Ascending aorta (tissue), 2 donors: ENCODE measurements around the gene RAB29. TPM values are rescaled to one million over a fixed set of nuclear protein-coding genes. Genes with fewer than 3 reads are reported as not detected.

Experiments used
- DNase-seq, 2 donors: peaks; one replicate each; pipeline ENCODE4 v3.0.0-alpha.2; 2019; ENCODE audit warnings: low spot score in 2 of 2
- H3K27ac ChIP-seq, 2 donors: fragments of 200-600 bp; sonication (generic); one replicate each; pipeline ENCODE4 v1.5.1; 2016 to 2017; ENCODE audit warnings: mild to moderate bottlenecking in 1 of 2
- H3K27me3 ChIP-seq: fragments of 200-600 bp; sonication (generic); one replicate; pipeline ENCODE4 v1.5.1; 2017
- H3K36me3 ChIP-seq, 2 donors: fragments of 200-600 bp; sonication (generic); one replicate each; pipeline ENCODE4 v1.5.1; 2016
- H3K4me1 ChIP-seq, 2 donors: fragments of 200-600 bp; sonication (generic); one replicate each; pipeline ENCODE4 v1.5.1; 2016 to 2017; ENCODE audit warnings: mild to moderate bottlenecking in 1 of 2
- H3K4me3 ChIP-seq, 2 donors: fragments of 200-600 bp; sonication (generic); one replicate each; pipeline ENCODE4 v1.5.1; 2016 to 2017; ENCODE audit warnings: mild to moderate bottlenecking in 1 of 2
- H3K9me3 ChIP-seq, 2 donors: fragments of 200-600 bp; sonication (generic); one replicate each; pipeline ENCODE4 v1.5.1; 2016
- intact Hi-C: fragments of 100-400 bp; cut with DNase I; formaldehyde crosslinking; loops from one replicate; pipeline ENCODE4 v1.15.1; 2023
- total RNA-seq: library from RNA; depleted of rRNA; stranded (reverse); fragments of >200 nt; gene quantifications from one replicate; pipeline ENCODE4 v1.1.0, GENCODE V29; 2016
- TF ChIP-seq, protein P1 (sequence below), 3 experiments: fragments of 200-600 bp in 2 of 3; fragments of 450-650 bp in 1 of 3; sonication (generic) in 2 of 3; IDR thresholded peaks; one replicate each; pipeline ENCODE4 v1.5.1; 2016 to 2019; ENCODE audit warnings: antibody characterized with exemption in 3 of 3, mild to moderate bottlenecking in 1 of 3, moderate library complexity in 1 of 3

Gene RAB29
- total RNA-seq, 1 donor from 2014 or later, result 18.0 TPM

DNA sequence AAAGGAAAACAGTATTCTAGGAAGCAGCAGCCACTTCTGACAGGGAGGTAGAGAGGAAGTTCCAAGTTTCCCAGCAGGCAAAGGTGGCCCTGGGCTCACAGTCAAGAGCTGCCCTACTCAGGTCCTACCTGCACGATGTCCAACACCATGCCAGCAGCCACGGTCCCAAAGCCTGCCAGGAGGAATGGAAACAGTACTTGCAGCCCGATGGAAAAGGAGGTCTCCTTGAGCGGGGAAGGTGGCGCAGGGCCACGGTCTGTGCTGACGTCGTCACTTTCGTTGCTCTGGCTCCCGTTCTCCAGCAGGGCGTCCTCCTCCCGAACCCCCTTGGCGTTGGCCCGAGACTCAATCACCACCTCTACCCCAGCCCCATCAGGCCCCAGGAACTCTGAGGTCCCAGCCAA, 34.7 kb upstream of the RAB29 start:
- Histone ChIP-seq H3K27me3 (no peaks in the 10 kb centered on the region), H3K9me3 (no peaks in the 10 kb centered on the region), H3K4me3 (peak overlapping the region; percentile 94), H3K4me1 (peaks cover 11 to 54% of the 10 kb centered on the region in 2 donors), H3K27ac (peak overlapping the region in 1 of 2 donors; percentile 38), H3K36me3 (peaks cover 0 to 6% of the 10 kb centered on the region in 2 donors)
- TF ChIP-seq, protein P1, sequence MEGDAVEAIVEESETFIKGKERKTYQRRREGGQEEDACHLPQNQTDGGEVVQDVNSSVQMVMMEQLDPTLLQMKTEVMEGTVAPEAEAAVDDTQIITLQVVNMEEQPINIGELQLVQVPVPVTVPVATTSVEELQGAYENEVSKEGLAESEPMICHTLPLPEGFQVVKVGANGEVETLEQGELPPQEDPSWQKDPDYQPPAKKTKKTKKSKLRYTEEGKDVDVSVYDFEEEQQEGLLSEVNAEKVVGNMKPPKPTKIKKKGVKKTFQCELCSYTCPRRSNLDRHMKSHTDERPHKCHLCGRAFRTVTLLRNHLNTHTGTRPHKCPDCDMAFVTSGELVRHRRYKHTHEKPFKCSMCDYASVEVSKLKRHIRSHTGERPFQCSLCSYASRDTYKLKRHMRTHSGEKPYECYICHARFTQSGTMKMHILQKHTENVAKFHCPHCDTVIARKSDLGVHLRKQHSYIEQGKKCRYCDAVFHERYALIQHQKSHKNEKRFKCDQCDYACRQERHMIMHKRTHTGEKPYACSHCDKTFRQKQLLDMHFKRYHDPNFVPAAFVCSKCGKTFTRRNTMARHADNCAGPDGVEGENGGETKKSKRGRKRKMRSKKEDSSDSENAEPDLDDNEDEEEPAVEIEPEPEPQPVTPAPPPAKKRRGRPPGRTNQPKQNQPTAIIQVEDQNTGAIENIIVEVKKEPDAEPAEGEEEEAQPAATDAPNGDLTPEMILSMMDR (IDR thresholded peaks at IDR 0.05), result no peak
- intact Hi-C loops, result loop anchor here (5.0 kb wide), 2 partner anchors 167 to 297 kb away; no protein-coding TSS in a partner anchor
- DNase-seq, result no peak

DNA sequence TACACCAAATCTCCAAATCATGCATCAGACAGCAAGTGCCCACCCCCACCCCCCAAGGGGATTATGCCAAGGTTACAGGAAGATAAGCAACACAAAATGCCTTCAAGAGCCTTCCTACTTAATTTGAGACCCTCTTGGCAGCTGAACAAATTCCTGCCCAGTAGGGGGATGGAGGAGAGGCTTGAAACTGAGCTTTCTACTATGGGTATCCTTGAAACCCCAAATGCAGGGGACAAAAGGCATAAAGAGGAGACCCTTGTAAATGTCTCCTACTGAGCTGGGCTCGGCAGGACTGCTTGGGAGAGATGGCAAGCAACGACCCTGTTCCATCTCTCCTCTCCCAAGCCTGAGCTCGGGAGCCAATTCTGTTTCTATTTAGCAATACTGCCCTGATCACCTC, 34.2 kb upstream of the RAB29 start:
- peaks cover 12 to 59% of the 10 kb centered on the region in 2 donors for H3K4me1 ChIP-seq
- no peaks in the 10 kb centered on the region for H3K27me3 ChIP-seq
- TF ChIP-seq, protein P1 (IDR thresholded peaks at IDR 0.05), result no peak
- DNase-seq, result no peak
- peaks cover 0 to 6% of the 10 kb centered on the region in 2 donors for H3K36me3 ChIP-seq
- intact Hi-C loops, result no loop called here
- H3K4me3 ChIP-seq, result peak overlapping the region; percentile 94
- no peaks in the 10 kb centered on the region for H3K9me3 ChIP-seq
- no peak overlapping the region for H3K27ac ChIP-seq

DNA sequence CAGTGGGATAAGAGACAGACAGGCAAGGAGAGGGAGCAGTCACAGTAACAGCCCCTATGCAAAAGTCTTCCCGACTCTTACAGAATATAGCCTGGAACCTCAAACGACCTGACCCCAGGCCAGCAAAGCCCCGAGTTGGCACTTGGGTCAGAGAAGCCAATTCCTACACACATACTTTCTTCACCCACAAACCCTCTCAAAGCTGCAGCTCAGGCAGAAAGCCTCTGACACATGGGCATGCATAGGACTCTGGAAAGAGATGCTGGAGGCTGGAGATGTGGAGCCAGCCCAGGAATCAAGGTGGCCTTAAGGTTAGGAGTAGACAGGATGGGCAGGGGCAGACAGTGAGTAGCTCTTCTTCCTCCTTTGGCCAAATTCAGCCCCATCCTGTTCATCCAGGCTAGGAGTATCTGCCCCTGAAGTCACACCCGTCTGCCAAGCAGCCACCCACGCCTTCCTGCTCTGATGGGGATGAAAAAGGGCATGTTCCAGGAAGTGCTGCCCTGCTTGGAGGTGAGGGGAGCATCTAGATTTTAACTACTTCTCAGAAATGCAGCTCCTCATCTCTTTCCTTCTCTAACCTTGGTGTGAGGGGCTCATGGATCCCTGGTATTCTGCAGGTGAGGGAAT, 29.9 kb upstream of the RAB29 start:
- TF ChIP-seq, protein P1 (IDR thresholded peaks at IDR 0.05), result no peak

DNA sequence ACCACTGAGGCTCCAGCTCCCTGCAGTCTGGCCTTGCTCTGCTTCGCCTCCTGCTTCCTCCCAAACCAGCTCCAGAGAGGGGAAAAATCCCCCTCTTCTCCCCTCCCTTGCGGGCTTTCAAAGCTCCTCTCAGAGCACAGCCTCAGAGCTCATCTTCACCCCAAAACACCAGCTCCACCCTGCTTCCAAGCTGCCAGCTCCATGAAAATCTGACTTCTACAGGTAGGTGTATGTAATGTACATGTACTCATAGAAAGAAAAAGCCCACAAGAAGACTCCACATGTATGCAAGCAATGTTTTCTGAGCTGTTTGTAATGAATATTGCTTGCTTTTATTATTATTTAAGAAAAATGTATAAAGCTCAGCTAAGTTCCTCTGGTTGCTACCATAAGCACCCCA, 29.3 kb upstream of the RAB29 start:
- H3K27me3 ChIP-seq, result no peaks in the 10 kb centered on the region
- TF ChIP-seq, protein P1 (IDR thresholded peaks at IDR 0.05), result no peak
- intact Hi-C loops, result no loop called here
- H3K4me3 ChIP-seq, result peak overlapping the region in 1 of 2 donors; percentile 11
- H3K36me3 ChIP-seq, result peaks cover 14% of the 10 kb centered on the region in 2 donors
- no peak overlapping the region for H3K27ac ChIP-seq
- DNase-seq, result no peak
- peaks cover 15 to 53% of the 10 kb centered on the region in 2 donors for H3K4me1 ChIP-seq
- no peaks in the 10 kb centered on the region for H3K9me3 ChIP-seq

More for the DNA sequence above, 29.9 kb upstream of the RAB29 start:
- Histone ChIP-seq H3K36me3 (peaks cover 9 to 14% of the 10 kb centered on the region in 2 donors), H3K9me3 (no peaks in the 10 kb centered on the region), H3K27me3 (no peaks in the 10 kb centered on the region), H3K27ac (no peak overlapping the region), H3K4me3 (peak overlapping the region in 1 of 2 donors; percentile 34), H3K4me1 (peaks cover 15 to 57% of the 10 kb centered on the region in 2 donors)
- no peak for DNase-seq
- intact Hi-C loops, result no loop called here

DNA sequence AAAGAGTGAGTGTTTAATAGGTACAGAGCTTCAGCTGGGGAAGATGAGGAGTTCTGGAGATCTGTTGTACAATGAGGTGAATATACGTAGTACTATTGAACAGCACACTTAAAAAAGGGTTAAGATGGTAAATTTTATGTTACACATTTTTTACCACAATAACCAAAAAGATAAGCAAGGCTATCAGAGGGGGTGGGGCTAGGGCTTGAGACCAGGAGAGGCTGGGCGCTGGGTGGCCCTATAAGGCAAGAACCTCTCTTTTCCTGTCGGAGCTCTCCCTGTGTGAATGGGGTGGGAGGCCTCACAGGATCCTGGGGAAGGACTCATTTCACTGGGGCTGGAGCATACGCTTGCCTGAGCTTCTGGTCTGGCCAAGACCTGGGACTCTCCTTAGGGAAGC, 28.7 kb upstream of the RAB29 start:
- Histone ChIP-seq H3K9me3 (no peaks in the 10 kb centered on the region), H3K27ac (no peak overlapping the region), H3K27me3 (no peaks in the 10 kb centered on the region), H3K4me3 (no peak overlapping the region), H3K4me1 (peaks cover 10 to 47% of the 10 kb centered on the region in 2 donors), H3K36me3 (peaks cover 20% of the 10 kb centered on the region in 2 donors)
- TF ChIP-seq, protein P1 (IDR thresholded peaks at IDR 0.05), result no peak
- intact Hi-C loops, result no loop called here
- no peak for DNase-seq
